Kasumi-1 (cell line): ENCODE measurements around the gene GALNT1.

ENCODE experiments used
- DNase-seq, 2 experiments: peaks; one replicate each; lab custom pipeline; 2025; lab: John Stamatoyannopoulos, UW

Gene GALNT1

DNA sequence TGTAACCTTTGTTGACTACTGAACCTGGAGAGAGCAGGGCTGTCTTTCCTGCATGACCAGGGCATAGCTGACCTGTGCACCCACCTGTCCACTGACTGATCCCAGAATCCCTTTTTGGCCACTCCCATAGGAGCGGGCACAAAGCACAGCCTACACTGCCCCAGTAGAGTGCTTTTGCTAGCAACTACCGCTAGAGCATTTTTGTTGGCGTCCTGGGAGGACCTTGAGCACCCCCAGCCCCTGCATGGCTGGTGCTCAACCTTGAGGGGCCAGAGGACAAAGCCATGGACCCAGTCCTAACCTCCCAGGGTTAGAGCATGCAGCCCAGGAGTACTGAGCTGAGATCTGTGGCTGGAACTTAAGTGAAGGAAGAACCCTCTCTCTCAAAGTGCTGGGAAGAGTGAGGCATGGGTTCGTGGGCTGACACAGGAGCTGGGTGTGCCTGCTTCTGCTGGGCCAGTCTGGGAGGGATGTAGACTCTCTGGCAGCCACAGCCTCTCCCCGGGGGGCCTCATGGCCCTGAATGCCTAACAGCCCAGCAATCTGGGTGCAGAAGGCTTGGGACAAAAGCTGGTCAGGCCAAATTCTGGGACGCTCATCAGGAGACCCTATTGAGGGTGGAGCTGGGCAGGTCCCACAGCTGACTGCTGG, 140.0 kb downstream of the GALNT1 start:
- DNase-seq: no peak

DNA sequence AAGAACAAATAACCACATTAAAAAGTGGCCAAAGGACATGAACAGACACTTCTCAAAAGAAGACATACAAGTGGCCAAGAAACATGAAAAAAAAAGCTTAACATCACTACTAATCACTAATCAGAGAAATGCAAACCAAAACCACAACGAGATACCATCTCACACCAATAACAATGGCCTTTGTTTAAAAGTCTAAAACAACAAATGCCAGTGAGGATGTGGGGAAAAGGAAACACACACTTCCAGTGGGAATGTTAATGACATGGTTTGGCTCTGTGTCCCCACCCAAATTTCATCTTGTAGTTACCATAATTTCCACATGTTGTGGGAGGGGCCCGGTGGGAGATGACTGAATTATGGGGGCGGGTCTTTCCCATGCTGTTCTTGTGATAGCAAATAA, 147.1 kb downstream of the GALNT1 start:
- DNase-seq: no peak

DNA sequence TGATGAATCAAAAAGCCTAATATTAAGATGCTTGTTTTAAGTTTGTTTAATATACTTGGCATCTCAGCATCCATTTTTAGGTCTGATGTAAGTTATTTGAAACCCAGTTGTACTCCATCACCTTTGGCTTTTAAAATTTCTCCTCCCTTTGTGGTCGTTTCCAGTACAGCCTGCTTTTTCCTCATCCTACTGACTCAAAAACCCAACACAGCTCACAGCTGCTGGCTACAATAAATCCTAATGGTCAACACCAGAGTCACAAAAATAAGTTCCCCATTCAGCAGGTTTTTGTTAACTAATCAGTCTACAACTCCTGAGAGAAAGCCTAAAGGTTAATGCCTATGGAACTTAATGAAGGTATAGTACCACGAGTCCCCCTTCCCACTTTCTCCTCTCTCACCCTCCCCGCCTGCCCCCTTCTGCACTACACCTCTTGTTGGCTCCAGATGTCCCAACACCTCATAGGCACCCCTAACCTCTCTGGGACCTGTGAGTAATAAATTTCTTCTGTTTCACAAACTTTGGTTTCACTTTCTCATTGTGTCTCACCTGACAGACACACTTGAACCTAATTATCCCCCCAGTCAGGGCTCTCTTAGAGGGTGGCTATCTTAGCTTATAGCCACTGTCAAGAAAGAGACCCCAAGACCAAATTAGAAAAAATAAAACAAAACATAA, 148.6 kb downstream of the GALNT1 start:
- DNase-seq: no peak

GRCh38 chr18:35730691-35731370, 149.3 kb downstream of the GALNT1 start:
- no peak for DNase-seq

DNA sequence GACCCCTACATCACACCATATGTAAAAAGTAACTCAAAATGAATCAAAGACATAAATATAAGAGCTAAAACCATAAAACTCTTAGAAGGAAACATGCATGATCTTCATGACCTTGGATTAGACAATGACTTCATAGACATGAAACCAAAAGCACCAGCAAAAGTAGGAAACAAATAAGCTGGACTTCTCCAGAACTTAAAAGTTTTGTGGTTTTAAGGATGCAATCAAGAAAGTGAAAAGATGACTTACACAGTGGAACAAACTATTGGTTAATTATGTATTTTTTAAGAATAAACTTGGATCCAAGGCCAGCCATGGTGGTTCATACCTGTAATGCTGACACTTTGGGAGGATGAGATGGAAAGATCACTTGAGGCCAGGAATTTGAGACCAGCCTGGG, 150.2 kb downstream of the GALNT1 start:
- no peak for DNase-seq

DNA sequence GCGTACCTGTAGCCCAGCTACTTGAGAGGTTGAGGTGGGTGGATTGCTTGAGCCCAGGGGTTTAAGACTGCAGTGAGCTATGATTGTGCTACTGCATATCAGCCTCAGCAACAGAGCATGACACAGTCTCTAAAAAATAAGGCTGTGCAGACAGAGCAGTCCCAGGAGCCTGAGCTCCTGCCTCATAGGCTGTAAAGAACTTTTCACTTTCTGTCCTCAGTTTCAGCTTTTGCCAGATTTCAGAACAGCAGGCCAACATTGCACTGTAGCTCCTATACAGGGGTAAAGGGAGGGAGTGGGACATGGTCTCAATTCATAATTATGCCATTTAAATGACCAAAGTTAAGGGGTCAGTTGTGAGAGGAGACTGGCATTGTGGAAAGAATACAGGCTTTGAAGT, 150.6 kb downstream of the GALNT1 start:
- DNase-seq: no peak

GRCh38 chr18:35732636-35733035, 151.1 kb downstream of the GALNT1 start:
- no peak for DNase-seq

GRCh38 chr18:35733408-35733807, 151.9 kb downstream of the GALNT1 start:
- no peak for DNase-seq

DNA sequence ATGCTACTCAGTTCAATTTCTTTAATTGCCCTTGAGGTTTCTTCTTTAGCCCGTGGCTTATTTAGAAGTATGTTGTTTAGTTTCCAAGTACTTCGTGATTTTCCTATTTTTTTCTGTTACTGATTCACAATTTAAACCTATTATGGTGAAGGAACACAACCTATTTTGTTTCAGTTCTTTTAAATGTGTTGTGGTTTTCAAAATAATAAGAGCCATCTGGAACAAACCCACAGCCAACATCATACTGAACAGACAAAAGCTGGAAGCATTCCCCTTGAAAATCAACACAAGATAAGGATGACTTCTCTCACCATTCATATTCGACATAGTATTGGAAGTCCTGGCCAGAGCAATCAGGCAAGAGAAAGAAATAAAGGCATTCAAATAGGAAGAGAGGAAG, 155.2 kb downstream of the GALNT1 start:
- no peak for DNase-seq

- DNase-seq: no peak
Observed at GRCh38 chr18:35739778-35740177, 158.2 kb downstream of the GALNT1 start.

DNA sequence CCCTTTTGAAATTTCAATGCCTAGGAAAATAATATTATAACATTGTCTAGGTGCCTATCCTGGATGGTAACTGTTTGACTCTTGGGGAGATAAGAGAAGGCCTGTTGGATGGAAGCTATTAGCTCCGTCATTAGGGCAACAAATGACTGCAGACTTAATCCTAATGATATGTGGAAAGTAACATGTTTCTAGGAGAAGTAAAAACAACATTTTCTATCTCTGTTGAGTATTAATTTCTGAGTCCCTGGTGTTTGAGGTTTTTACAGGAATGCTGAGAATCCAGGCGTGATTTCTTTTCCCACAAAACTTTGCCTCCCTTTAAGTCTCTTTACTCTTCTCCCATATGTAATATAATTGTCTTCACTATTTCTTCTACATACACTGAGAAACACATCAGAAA, 159.1 kb downstream of the GALNT1 start:
- DNase-seq: no peak

GRCh38 chr18:35743916-35744315, 162.4 kb downstream of the GALNT1 start:
- no peak for DNase-seq

GRCh38 chr18:35745814-35746213, 164.3 kb downstream of the GALNT1 start:
- no peak for DNase-seq

GRCh38 chr18:35746826-35747339, 165.3 kb downstream of the GALNT1 start:
- no peak for DNase-seq

DNA sequence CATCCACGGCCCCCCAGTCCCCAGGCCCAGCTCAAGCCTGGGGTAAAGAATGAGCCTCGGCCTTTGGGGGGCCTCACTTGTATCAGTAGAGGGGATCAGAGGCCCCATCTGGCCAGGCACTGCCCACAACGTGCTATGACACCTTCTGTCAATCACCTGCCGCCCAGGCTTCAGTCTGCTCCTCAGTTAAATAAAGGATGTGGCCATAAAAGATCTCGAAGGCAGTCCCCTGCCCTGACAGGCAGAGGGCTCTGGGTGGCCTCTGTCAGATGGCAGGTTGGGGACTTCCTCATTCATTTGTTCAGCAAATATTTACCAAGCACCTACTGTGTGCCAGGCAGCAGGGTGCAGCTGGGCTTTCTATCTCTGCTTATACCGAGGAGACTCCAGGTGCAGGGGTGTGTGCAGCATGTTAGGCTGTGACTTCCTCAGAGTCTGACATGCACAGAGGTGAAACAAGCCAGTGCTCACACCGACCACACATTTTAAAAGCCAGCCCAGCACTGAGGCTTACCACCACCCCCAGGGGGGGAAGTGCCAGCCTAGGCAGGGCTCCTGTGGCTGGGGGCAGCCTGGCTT, 166.4 kb downstream of the GALNT1 start:
- DNase-seq: no peak

- no peak for DNase-seq
Observed at GRCh38 chr18:35749701-35750100, 168.2 kb downstream of the GALNT1 start.

DNA sequence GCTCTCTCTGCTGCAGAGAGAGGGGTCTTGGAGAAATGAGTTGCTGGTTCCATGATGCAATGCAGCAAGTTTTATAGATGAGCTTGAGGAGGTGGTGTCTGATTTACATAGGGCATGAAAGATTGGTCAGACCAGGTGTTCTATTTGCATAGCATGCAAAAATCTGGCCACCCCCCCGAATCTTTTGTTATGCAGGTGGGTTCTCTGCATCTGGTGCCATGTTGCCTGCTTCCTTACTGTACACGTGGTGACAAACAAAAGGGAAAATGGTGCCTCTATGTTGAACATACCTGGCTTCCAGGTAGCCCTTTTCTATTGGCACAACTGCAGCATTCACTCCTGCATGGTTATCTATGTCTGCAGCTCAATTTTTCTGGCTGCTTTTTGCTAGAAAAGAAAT, 169.4 kb downstream of the GALNT1 start:
- DNase-seq: no peak

DNA sequence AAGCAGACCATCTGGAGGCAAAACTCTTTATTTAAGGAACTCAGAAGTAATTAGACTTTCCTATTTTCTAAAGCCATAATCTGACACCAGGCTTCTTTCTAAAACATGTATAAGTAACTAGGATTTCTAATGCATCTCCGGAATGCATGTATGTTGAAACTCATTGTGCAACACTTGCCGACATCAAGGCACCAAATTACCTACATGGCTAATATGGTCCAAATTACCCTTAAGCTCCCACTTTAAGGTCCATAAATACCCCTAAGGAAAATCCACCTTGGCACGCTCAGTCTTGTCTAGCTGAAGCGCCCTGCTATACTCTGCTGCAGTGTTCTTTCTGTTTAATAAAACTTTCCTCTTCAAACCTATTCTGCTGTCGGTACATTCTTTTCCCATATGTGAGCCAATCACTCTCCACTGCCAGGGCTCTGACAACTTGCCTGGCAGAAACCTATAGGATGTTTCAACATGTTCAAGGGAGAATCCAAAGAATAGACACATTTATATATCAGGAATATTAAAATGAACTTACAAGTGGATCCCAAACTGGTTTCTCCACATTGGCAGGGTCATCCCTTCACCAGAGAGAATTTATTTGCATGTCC, 171.9 kb downstream of the GALNT1 start:
- DNase-seq: no peak

- DNase-seq: no peak
Observed at GRCh38 chr18:35754464-35754863, 172.9 kb downstream of the GALNT1 start.

DNA sequence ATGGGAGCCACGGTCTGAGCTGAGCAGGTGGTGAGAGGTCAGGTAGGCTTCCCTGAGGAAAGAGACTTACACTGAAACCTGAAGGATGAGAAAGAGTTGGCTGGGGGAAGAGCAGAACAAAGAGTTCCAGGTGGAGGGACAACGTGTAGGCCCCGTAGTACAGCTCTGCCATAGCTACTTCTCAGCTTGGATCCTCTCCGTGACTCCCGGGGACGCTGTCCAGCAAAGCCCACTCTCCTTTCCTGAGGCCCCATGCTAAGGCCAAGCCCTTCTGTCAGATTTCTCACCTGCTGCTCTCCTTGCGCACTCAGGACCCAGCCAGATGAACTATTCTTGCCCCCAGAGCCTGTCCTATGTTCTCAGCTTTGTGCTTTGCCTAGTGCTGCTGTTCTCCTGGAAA, 173.8 kb downstream of the GALNT1 start:
- no peak for DNase-seq

DNA sequence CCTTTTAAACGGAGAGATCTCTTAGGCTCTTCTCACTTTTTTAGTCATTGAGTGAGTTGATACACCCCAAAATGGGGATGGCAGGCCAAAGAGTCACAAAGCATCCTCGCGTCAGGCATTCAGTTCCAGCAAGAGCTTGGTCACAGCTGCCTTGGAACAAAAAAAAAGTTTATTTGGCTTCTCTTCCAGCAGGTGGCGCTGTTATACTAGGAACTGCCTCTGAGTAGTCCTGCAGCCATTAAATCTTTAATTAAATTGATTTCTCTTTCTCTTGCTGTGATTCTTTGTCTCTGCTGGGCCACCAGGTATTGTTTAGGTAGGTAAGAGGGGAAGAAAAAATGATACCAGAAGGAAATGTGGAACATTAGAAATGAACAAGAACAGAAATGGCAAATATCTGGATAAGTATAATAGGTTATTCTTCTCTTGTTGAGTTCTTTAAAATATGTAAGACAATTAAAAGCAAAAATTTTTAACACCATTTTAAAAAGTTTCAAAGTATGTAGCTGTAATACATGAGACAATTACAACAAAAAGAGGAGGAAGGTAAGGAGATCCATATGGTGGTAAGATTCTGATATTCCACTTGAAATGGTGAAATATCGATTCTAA, 175.1 kb downstream of the GALNT1 start:
- peak; percentile 67 to 73 for DNase-seq
